NB4 (cell line): ENCODE measurements around the gene LCN2.

Experiments
- MYC ChIP-seq: IDR thresholded peaks from 2 replicates; pipeline ENCODE4 v1.6.1; 2011; ENCODE audit warnings: low read depth, low read length
- POLR2A ChIP-seq: IDR thresholded peaks from 2 replicates; pipeline ENCODE4 v1.6.1; 2011; ENCODE audit warnings: mild to moderate bottlenecking; ENCODE audit not compliant: insufficient read length; ENCODE audit errors: extremely low read depth
- TF ChIP-seq, protein P1 (sequence below): IDR thresholded peaks from one replicate; pipeline ENCODE4 v1.5.1; 2012; ENCODE audit warnings: low read depth, low read length
- TF ChIP-seq, protein P2 (sequence below): IDR thresholded peaks from 2 replicates; pipeline ENCODE4 v1.6.1; 2011; ENCODE audit warnings: low read depth, low read length

DNA sequence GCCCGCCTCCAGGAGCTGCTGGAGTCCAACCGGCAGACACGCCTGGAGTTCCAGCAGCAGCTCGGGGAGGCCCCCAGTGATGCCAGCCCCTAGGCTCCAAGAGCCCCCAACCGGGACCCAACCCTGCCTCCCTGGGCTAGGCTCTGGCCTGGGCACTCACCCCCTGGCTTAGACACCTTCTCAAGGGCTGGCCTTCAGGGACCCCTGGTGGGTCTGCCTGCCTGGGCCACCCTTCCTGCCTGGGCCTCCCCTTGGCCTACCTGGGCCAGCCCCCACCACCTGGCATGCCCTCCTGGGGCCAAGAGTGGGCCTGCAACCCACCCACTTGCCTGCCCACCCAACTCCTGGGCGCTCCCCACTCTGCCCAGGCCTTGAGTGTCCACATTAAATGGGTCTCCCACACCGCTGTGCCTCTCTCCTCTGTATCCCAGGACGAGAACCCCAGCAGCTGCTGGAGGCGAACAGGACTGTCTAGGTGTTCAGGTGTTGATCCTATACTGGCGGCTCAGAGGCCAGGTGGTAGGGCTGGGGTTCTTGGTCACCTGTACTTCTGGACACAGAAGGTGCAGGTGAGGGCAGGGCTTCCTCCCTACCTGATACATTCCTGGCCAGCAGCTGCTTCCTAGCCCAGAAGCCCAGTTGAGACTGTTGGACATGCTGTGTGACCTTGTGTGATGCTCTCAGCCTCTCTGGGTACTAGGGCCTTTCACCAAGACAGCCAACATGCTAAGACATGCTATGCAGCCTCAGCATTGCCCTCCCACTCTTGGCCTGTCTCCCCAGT, 14.5 kb downstream of the LCN2 start:
- TF ChIP-seq, protein P1, sequence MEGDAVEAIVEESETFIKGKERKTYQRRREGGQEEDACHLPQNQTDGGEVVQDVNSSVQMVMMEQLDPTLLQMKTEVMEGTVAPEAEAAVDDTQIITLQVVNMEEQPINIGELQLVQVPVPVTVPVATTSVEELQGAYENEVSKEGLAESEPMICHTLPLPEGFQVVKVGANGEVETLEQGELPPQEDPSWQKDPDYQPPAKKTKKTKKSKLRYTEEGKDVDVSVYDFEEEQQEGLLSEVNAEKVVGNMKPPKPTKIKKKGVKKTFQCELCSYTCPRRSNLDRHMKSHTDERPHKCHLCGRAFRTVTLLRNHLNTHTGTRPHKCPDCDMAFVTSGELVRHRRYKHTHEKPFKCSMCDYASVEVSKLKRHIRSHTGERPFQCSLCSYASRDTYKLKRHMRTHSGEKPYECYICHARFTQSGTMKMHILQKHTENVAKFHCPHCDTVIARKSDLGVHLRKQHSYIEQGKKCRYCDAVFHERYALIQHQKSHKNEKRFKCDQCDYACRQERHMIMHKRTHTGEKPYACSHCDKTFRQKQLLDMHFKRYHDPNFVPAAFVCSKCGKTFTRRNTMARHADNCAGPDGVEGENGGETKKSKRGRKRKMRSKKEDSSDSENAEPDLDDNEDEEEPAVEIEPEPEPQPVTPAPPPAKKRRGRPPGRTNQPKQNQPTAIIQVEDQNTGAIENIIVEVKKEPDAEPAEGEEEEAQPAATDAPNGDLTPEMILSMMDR: no peak
- no peak for TF ChIP-seq POLR2A
- TF ChIP-seq, protein P2, sequence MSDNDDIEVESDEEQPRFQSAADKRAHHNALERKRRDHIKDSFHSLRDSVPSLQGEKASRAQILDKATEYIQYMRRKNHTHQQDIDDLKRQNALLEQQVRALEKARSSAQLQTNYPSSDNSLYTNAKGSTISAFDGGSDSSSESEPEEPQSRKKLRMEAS: no peak
- no peak for TF ChIP-seq MYC
